Heart left ventricle (tissue), 16 donors: ENCODE measurements around the gene MCTP2. TPM values are rescaled to one million over a fixed set of nuclear protein-coding genes. Genes with fewer than 3 reads are reported as not detected.

ENCODE experiments used
- ATAC-seq, 4 donors: fragments of 200-7000 bp; cut with Tn5 transposase; one replicate each; pipeline ENCODE4 v1.9.1; 2020 to 2022; ENCODE audit warnings: moderate library complexity in 4 of 4, mild to moderate bottlenecking in 3 of 4, moderate number of reproducible peaks in 1 of 4
- DNase-seq, 5 donors: peaks; one replicate each; pipeline ENCODE4 v3.0.0-alpha.2; 2020
- H3K27ac ChIP-seq, 12 donors: fragments of 200-600 bp; sonication (generic) in 4 of 12; one replicate each; pipeline versions ENCODE4 v1.5.0 to v1.8.0; 2016 to 2022; ENCODE audit warnings: mild to moderate bottlenecking in 2 of 12
- H3K27me3 ChIP-seq, 9 donors: fragments of 200-600 bp; sonication (generic) in 2 of 9; one replicate each; pipeline versions ENCODE4 v1.5.1 to v1.8.0; 2016 to 2022; ENCODE audit warnings: mild to moderate bottlenecking in 3 of 9
- H3K36me3 ChIP-seq, 9 donors: fragments of 200-600 bp; sonication (generic) in 2 of 9; one replicate each; pipeline versions ENCODE4 v1.5.0 to v1.8.0; 2018 to 2022; ENCODE audit warnings: mild to moderate bottlenecking in 2 of 9
- H3K4me1 ChIP-seq, 12 donors: fragments of 200-600 bp; sonication (generic) in 4 of 12; one replicate each; pipeline versions ENCODE4 v1.5.0 to v1.8.0; 2016 to 2022; ENCODE audit warnings: mild to moderate bottlenecking in 3 of 12
- H3K4me3 ChIP-seq, 12 donors: fragments of 200-600 bp; sonication (generic) in 4 of 12; one replicate each; pipeline versions ENCODE4 v1.5.0 to v1.8.0; 2017 to 2022; ENCODE audit warnings: mild to moderate bottlenecking in 9 of 12, moderate library complexity in 4 of 12
- H3K9me3 ChIP-seq, 12 donors: fragments of 200-600 bp; sonication (generic) in 4 of 12; one replicate each; pipeline versions ENCODE4 v1.5.0 to v1.8.0; 2016 to 2022; ENCODE audit warnings: mild to moderate bottlenecking in 1 of 12
- POLR2A ChIP-seq, 2 donors: fragments of 450-650 bp; IDR thresholded peaks; one replicate each; pipeline ENCODE4 v1.6.1; 2017; ENCODE audit warnings: antibody characterized with exemption in 2 of 2, mild to moderate bottlenecking in 2 of 2, moderate library complexity in 2 of 2
- WGBS, 4 donors: extraction: QIAGEN DNeasy Blood & Tissue Kit in 2 of 4; methylation state at CpG; one replicate each; pipeline versions ENCODE4 v1.1.5 to v1.1.7; 2013 to 2018; 5-methylcytosine and 5-hydroxymethylcytosine counted together
- intact Hi-C, 10 donors: fragments of 100-400 bp; cut with DNase I; formaldehyde crosslinking; loops; one replicate each; pipeline versions ENCODE4 v1.11.1 to v1.14.2; 2022
- polyA plus RNA-seq, 2 donors: library from polyadenylated mRNA; stranded (reverse); fragments of 200-250 nt; gene quantifications; one replicate each; pipeline ENCODE4 v1.2.3, GENCODE V29; 2013
- total RNA-seq, 9 donors: library from RNA; depleted of rRNA in 2 of 9; stranded (reverse); fragments of >200 nt in 2 of 9; fragmentation: NEBNext Ultra II Directional in 3 of 9; extraction: Animal tissue kit (Norgen Biotek cat#: 25700) in 3 of 9; gene quantifications; one replicate each; pipeline versions ENCODE4 v1.1.0 to v1.2.4, GENCODE V29; 2016 to 2023
- TF ChIP-seq, protein P1 (sequence below), 12 donors: fragments of 200-600 bp; sonication (generic) in 4 of 12; IDR thresholded peaks; one replicate each; pipeline versions ENCODE4 v1.5.0 to v1.8.0; 2018 to 2022; ENCODE audit warnings: antibody characterized with exemption in 12 of 12, mild to moderate bottlenecking in 5 of 12
- donor health status: ischemic (EF 13 %, LVEDD 7.1; RV severe dilation, severe dysfunction).
- donor health status: healthy with polysubstance abuse.
- donor health status: DM: no; HTN: yes; CAD: no.
- donor health status: DM: no; HTN: no; CAD: no.
- donor health status: ischemic (EF 25% LVEDD 6.9; RV normal size, moderate dysfunction).
- donor health status: ischemic (EF 25% LVEDD 5.7; RV mildly dilated, moderate dysfunction).
- donor health status: healthy.
- donor health status: DM: yes; HTN: yes; CAD: no.
- donor health status: ischemic (EF 35%, LVEDD 5.7; RV mildly dilated, moderate dysfunction).
- donor health status: nonischemic (EF 11% LVEDD 7.7; RV severe dilation, severe dysfunction).
- donor health status: DM: yes; HTN: yes; CAD: no.
- donor health status: PGD.
- donor health status: ischemic (EF 29% LVEDD 5.4; RV normal size, mild dysfunction).
- donor health status: nonischemic (EF 23%, LVEDD 6.1; RV moderate dilation, normal function).

Gene MCTP2
- total and polyA plus RNA-seq, 11 donors: 0.35 to 12.1 (median 2.0) TPM

DNA sequence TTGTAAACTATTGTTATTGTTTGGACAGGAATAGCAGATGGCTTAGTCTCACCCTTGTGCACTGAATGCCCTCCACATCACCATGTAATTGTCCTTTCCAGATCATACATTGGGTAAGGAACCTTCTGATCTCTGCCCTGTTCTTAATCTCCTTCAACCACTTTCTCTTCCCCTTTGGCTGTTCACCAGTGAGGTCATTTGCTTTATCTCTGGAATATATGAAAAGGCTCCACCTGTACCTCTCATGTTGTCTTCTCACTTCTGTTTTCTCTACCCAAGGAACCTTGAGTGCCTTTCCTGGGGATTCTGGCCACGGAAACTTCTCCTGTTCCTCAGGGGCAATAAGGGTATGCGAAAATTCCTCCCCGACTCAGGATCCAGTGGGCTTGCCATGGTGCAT, 28.5 kb downstream of the MCTP2 start:
- TF ChIP-seq, protein P1, sequence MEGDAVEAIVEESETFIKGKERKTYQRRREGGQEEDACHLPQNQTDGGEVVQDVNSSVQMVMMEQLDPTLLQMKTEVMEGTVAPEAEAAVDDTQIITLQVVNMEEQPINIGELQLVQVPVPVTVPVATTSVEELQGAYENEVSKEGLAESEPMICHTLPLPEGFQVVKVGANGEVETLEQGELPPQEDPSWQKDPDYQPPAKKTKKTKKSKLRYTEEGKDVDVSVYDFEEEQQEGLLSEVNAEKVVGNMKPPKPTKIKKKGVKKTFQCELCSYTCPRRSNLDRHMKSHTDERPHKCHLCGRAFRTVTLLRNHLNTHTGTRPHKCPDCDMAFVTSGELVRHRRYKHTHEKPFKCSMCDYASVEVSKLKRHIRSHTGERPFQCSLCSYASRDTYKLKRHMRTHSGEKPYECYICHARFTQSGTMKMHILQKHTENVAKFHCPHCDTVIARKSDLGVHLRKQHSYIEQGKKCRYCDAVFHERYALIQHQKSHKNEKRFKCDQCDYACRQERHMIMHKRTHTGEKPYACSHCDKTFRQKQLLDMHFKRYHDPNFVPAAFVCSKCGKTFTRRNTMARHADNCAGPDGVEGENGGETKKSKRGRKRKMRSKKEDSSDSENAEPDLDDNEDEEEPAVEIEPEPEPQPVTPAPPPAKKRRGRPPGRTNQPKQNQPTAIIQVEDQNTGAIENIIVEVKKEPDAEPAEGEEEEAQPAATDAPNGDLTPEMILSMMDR (IDR thresholded peaks at IDR 0.05): no peak
- TF ChIP-seq POLR2A (IDR thresholded peaks at IDR 0.05): no peak
- intact Hi-C loops: loop anchor here in 1 of 10 donors (10.0 kb wide), 1 partner anchor 45 kb away; no protein-coding TSS in a partner anchor
- no peaks in the 10 kb centered on the region for H3K9me3 ChIP-seq
- no peak overlapping the region for H3K27ac ChIP-seq
- H3K4me3 ChIP-seq: no peak overlapping the region
- H3K4me1 ChIP-seq: peaks cover 0 to 23% (median 0%) of the 10 kb centered on the region in 12 donors
- no peaks in the 10 kb centered on the region for H3K27me3 ChIP-seq
- DNase-seq (no peak), ATAC-seq (no peak)
- no peaks in the 10 kb centered on the region for H3K36me3 ChIP-seq
- WGBS, 4 donors: 61 to 81% (median 70%) methylated on average over 3 of the region's 3 CpGs

DNA sequence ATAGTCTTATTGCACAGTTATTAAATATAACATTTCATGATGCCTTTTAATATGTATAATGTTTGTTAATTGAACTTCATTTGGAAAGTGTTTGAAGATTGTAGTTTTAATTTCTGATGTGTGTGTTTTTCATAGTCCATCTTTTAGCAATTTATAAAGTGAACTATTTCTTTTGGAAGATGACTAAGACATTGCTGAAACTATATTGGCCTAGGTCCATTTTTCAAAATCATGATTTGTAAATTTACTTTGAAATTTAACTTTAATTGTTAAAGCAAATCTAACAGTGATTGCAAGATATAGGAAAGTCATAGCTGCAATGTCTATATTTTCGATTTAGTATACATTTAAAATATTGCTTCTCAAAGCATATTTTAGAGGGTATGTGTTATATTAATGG, 30.8 kb downstream of the MCTP2 start:
- no peak for TF ChIP-seq POLR2A (IDR thresholded peaks at IDR 0.05)
- TF ChIP-seq, protein P1 (IDR thresholded peaks at IDR 0.05): no peak
- Histone ChIP-seq H3K9me3 (no peaks in the 10 kb centered on the region), H3K27ac (no peak overlapping the region), H3K36me3 (no peaks in the 10 kb centered on the region), H3K4me1 (peaks cover 0 to 16% (median 0%) of the 10 kb centered on the region in 12 donors), H3K27me3 (no peaks in the 10 kb centered on the region), H3K4me3 (no peak overlapping the region)
- intact Hi-C loops: no loop called here
- DNase-seq (no peak), ATAC-seq (no peak)
- WGBS, 4 donors: 28 to 79% (median 33%) methylated on average over 1 of the region's 1 CpG

DNA sequence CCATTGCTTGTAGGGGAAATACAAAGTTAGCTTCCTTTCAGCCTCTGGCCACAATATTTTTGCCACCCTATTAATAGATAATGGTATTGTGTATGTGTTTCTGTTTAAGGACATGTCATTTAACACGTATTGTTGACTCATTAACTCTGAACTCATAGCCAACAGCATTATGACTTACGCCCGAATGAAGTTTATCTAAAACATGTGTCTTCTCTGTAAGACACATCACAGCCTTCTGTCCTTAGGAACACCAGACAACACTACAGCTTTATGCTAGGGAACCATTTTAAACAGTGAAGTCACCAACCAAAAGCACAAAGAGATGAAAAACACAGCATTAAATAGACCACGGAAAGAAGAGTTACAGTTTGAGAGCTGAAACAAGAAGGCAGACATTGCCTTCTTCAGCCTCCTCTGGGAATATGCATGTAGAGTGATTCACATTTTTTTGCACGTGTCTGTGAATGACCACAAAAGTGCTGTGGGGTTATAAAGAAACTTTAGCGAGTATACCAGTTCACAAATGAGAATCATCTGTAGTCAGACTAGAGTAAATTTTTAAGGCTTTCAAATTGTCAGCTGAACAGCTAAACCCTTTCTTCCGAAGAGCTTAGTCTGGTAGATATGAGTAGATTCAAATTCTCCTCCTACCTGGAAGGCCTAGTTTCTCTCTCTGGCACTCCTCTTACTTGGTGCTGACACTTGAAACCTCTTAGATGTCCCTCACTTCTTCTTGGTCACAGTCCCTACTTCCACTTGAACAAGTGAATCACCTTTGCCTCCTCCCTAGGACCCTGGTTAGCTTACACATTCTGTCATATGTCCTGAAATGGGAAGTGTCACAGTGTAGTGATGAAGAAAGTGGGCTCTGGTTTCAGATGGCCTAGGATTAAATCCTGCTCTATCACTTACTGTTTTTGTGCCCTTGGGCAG, 32.2 kb downstream of the MCTP2 start:
- Histone ChIP-seq H3K9me3 (no peaks in the 10 kb centered on the region), H3K27me3 (no peaks in the 10 kb centered on the region), H3K36me3 (no peaks in the 10 kb centered on the region), H3K27ac (peak overlapping the region in 2 of 12 donors; percentile 40 to 51), H3K4me1 (peaks cover 0 to 16% (median 0%) of the 10 kb centered on the region in 12 donors), H3K4me3 (no peak overlapping the region)
- no peak for DNase-seq
- intact Hi-C loops: no loop called here
- no peak for TF ChIP-seq POLR2A (IDR thresholded peaks at IDR 0.05)
- TF ChIP-seq, protein P1 (IDR thresholded peaks at IDR 0.05): no peak
- 61 to 69% (median 66%) methylated on average over 7 of the region's 7 CpGs for WGBS, 4 donors
- peak in 1 of 4 donors; percentile 36 for ATAC-seq

- H3K4me1 ChIP-seq: peaks cover 0 to 5% (median 0%) of the 10 kb centered on the region in 12 donors
- intact Hi-C loops: no loop called here
- H3K36me3 ChIP-seq: no peaks in the 10 kb centered on the region
- TF ChIP-seq, protein P1 (IDR thresholded peaks at IDR 0.05): no peak
- no peak for TF ChIP-seq POLR2A (IDR thresholded peaks at IDR 0.05)
- no peaks in the 10 kb centered on the region for H3K27me3 ChIP-seq
- H3K9me3 ChIP-seq: no peaks in the 10 kb centered on the region
- ATAC-seq (no peak), DNase-seq (no peak)
- H3K27ac ChIP-seq: no peak overlapping the region
- H3K4me3 ChIP-seq: no peak overlapping the region
- whole genome bisulfite sequencing, 4 donors: 56 to 64% (median 60%) methylated on average over 4 of the region's 4 CpGs
These were observed 33.6 kb downstream of the MCTP2 start for GRCh38 chr15:94265009-94265408.
